GM12873 (cell line): ENCODE measurements around the gene MISP.

Experiments
- TF ChIP-seq, protein P1 (sequence below): IDR thresholded peaks from 2 replicates; pipeline ENCODE4 v1.5.1; 2012; ENCODE audit warnings: low read depth, mild to moderate bottlenecking, moderate library complexity, low read length, control low read depth; ENCODE audit not compliant: insufficient read depth; ENCODE audit errors: missing control alignments

The MISP gene

GRCh38 chr19:801030-801860 lies 50.3 kb downstream of the MISP start:
- TF ChIP-seq, protein P1, sequence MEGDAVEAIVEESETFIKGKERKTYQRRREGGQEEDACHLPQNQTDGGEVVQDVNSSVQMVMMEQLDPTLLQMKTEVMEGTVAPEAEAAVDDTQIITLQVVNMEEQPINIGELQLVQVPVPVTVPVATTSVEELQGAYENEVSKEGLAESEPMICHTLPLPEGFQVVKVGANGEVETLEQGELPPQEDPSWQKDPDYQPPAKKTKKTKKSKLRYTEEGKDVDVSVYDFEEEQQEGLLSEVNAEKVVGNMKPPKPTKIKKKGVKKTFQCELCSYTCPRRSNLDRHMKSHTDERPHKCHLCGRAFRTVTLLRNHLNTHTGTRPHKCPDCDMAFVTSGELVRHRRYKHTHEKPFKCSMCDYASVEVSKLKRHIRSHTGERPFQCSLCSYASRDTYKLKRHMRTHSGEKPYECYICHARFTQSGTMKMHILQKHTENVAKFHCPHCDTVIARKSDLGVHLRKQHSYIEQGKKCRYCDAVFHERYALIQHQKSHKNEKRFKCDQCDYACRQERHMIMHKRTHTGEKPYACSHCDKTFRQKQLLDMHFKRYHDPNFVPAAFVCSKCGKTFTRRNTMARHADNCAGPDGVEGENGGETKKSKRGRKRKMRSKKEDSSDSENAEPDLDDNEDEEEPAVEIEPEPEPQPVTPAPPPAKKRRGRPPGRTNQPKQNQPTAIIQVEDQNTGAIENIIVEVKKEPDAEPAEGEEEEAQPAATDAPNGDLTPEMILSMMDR: no peak

GRCh38 chr19:801861-802497 lies 51.1 kb downstream of the MISP start:
- TF ChIP-seq, protein P1: no peak

DNA sequence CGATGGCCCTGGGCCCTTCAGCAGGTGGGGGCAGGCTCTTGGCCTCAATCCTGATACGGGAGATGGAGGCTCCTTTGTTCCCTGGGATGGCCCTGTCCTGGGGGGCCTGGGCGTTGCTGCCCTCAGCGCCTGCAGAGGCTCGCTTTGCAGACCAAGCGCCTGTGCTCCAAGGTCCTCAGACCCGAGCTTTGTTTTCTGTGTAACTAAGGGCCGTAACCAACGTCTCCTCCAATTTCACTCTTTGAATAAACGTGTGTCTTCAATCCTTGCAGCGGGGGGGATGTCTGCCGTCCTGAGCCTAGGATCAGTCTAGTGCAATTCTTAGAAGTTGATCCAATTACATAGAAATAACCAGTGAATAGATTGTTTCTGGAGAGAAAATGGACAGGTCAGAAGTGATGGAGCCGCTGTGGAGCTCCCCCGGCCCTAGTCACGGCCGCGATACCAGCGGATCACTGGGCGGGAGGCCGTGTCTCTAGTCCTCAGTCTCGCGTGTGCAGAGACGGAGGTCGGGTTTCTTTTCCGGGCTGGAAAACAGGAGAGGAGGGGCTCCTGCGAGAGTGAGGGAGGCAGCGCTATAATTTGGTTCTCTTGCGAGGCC lies 51.7 kb downstream of the MISP start:
- TF ChIP-seq, protein P1: no peak

DNA sequence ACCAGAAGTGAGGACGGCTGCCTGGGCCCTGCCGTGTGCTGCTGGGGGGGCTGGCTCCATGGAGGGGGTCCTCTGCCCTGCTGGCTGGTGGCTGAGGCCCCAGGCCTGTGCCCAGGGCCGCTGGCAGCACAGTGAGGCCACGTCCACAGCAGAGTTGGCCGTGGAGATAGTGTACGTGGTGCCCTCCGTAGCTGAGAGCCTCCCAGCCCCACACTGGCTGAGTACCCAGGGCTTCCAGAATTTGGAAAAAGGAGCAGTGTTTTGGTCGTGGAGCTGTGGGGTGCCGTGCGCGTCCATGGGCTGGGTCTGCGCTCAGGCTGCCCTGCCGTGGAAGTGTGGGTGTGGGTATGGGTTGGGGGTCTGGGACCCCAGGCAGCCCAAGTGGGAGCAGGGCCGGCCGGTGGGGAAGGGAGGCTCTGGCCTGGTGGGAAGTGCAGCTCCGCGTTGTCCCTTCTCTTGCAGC lies 52.2 kb downstream of the MISP start:
- TF ChIP-seq, protein P1: no peak

- TF ChIP-seq, protein P1: no peak
Measured at GRCh38 chr19:803686-804418, 52.9 kb downstream of the MISP start.

DNA sequence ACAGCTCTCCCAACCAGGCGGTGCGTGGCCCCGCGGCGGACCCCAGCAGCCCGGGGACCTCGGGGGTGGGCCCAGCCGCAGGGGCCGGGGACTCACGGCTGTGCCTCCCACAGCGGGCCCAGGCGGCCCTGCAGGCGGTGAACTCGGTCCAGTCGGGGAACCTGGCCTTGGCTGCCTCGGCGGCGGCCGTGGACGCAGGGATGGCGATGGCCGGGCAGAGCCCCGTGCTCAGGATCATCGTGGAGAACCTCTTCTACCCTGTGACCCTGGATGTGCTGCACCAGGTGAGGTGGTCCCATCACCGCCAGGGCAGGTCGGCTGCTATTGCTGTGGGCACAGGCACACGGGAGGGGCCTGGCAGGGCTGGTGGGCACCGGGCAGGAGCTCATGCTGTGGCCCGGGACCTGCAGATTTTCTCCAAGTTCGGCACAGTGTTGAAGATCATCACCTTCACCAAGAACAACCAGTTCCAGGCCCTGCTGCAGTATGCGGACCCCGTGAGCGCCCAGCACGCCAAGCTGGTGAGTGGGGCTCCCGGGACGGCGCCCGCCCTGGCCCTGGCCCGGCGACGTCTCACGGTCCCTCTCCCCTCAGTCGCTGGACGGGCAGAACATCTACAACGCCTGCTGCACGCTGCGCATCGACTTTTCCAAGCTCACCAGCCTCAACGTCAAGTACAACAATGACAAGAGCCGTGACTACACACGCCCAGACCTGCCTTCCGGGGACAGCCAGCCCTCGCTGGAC lies 53.7 kb downstream of the MISP start:
- TF ChIP-seq, protein P1: no peak
